ENCODE data around the gene ZFAND4.
"Not testable (repeated sequence)": the region's sequence is repeated elsewhere in the genome, so short reads cannot be mapped to it uniquely, and the experiment has no call there.

The ZFAND4 gene

GRCh38 chr10:45660876-45661411 is 11.6 kb downstream of the ZFAND4 start:
- H3K4me3 ChIP-seq (ENCODE audit: low read length): no peak overlapping the region
- no peak for TF ChIP-seq CTCF (IDR thresholded peaks at IDR 0.05; ENCODE audit: insufficient read depth, low read depth, low read length, missing control alignments)

GRCh38 chr10:45657033-45657926 is 15.3 kb downstream of the ZFAND4 start:
- TF ChIP-seq CTCF (IDR thresholded peaks at IDR 0.05; ENCODE audit: insufficient read depth, low read depth, low read length, missing control alignments): no peak
- H3K4me3 ChIP-seq (ENCODE audit: low read length): no peak overlapping the region

More at GRCh38 chr10:45660876-45661411, 11.6 kb downstream of the ZFAND4 start:
- DNase-seq (ENCODE audit: low read depth): no peak

GRCh38 chr10:45655219-45655618 is 17.4 kb downstream of the ZFAND4 start:
- no peak for TF ChIP-seq CTCF (IDR thresholded peaks at IDR 0.05; ENCODE audit: insufficient read depth, low read depth, low read length, missing control alignments)
- no peak overlapping the region for H3K4me3 ChIP-seq (ENCODE audit: low read length)
- DNase-seq (ENCODE audit: low read depth): no peak

More at GRCh38 chr10:45657033-45657926, 15.3 kb downstream of the ZFAND4 start:
- DNase-seq (ENCODE audit: low read depth): no peak

- not testable (repeated sequence) for H3K4me3 ChIP-seq (ENCODE audit: low read length); DNase-seq (ENCODE audit: low read depth)
Measured at GRCh38 chr10:45654753-45655141, 17.8 kb downstream of the ZFAND4 start.

GRCh38 chr10:45653454-45653853 is 19.1 kb downstream of the ZFAND4 start:
- no peak for DNase-seq (ENCODE audit: low read depth)
- no peak for TF ChIP-seq CTCF (IDR thresholded peaks at IDR 0.05; ENCODE audit: insufficient read depth, low read depth, low read length, missing control alignments)
- H3K4me3 ChIP-seq (ENCODE audit: low read length): no peak overlapping the region

GRCh38 chr10:45652511-45652910 is 20.1 kb downstream of the ZFAND4 start:
- no peak for TF ChIP-seq CTCF (IDR thresholded peaks at IDR 0.05; ENCODE audit: insufficient read depth, low read depth, low read length, missing control alignments)
- no peak for DNase-seq (ENCODE audit: low read depth)
- H3K4me3 ChIP-seq (ENCODE audit: low read length): no peak overlapping the region

GRCh38 chr10:45649296-45649695 is 23.3 kb downstream of the ZFAND4 start:
- H3K4me3 ChIP-seq (ENCODE audit: low read length): no peak overlapping the region
- TF ChIP-seq CTCF (IDR thresholded peaks at IDR 0.05; ENCODE audit: insufficient read depth, low read depth, low read length, missing control alignments): no peak
- DNase-seq (ENCODE audit: low read depth): no peak

Measured in epithelial cell of esophagus (primary cell).